Kidney epithelial cell (primary cell): Measurements from ENCODE around the gene TMEM119. TPM values are rescaled to one million over a fixed set of nuclear protein-coding genes. Genes with fewer than 3 reads are reported as not detected.

Experiments
- DNase-seq: peaks from one replicate; pipeline ENCODE4 v3.0.0-alpha.2; 2010; ENCODE audit warnings: low read depth
- H3K27me3 ChIP-seq: 2 replicates; pipeline ENCODE4 v1.6.0; 2011; ENCODE audit warnings: low read length; ENCODE audit not compliant: control insufficient read depth, insufficient read depth
- H3K36me3 ChIP-seq: 2 replicates; pipeline ENCODE4 v1.5.1; 2011; ENCODE audit warnings: low read length; ENCODE audit not compliant: control insufficient read depth, insufficient read depth
- H3K4me3 ChIP-seq: 2 replicates; pipeline ENCODE4 v1.5.1; 2011; ENCODE audit warnings: low read depth, mild to moderate bottlenecking, control low read depth, low read length
- CTCF ChIP-seq: IDR thresholded peaks from 2 replicates; pipeline ENCODE4 v1.5.1; 2011; ENCODE audit warnings: mild to moderate bottlenecking, moderate library complexity, low read length, control low read depth, inconsistent platforms; ENCODE audit not compliant: insufficient read depth, poor library complexity, severe bottlenecking
- total RNA-seq: library from RNA; depleted of rRNA; stranded (reverse); fragments of >200 nt; gene quantifications from 2 replicates; pipeline ENCODE4 v1.2.3, GENCODE V29; 2015

Gene TMEM119
- total RNA-seq, 1 donor from 2014 or later, result not detected

- Histone ChIP-seq H3K4me3 (no peak overlapping the region), H3K27me3 (peaks cover 4% of the 10 kb centered on the region), H3K36me3 (no peaks in the 10 kb centered on the region)
- no peak for DNase-seq
- TF ChIP-seq CTCF, result no peak
Measured at GRCh38 chr12:108581311-108582227, 16.3 kb downstream of the TMEM119 start.

- DNase-seq, result no peak
- H3K27me3 ChIP-seq, result peaks cover 4% of the 10 kb centered on the region
- H3K4me3 ChIP-seq, result no peak overlapping the region
- TF ChIP-seq CTCF, result no peak
- H3K36me3 ChIP-seq, result no peaks in the 10 kb centered on the region
Measured at GRCh38 chr12:108580531-108580930, 17.4 kb downstream of the TMEM119 start.

- Histone ChIP-seq H3K27me3 (peaks cover 4% of the 10 kb centered on the region), H3K36me3 (no peaks in the 10 kb centered on the region), H3K4me3 (no peak overlapping the region)
- DNase-seq, result no peak
- TF ChIP-seq CTCF, result no peak
Measured at GRCh38 chr12:108578813-108579212, 19.1 kb downstream of the TMEM119 start.

GRCh38 chr12:108578264-108578663, 19.6 kb downstream of the TMEM119 start:
- Histone ChIP-seq H3K27me3 (peaks cover 4% of the 10 kb centered on the region), H3K4me3 (no peak overlapping the region), H3K36me3 (no peaks in the 10 kb centered on the region)
- no peak for DNase-seq
- TF ChIP-seq CTCF, result no peak

GRCh38 chr12:108577458-108577857, 20.4 kb downstream of the TMEM119 start:
- H3K36me3 ChIP-seq, result no peaks in the 10 kb centered on the region
- no peak overlapping the region for H3K4me3 ChIP-seq
- no peak for TF ChIP-seq CTCF
- no peak for DNase-seq
- no peaks in the 10 kb centered on the region for H3K27me3 ChIP-seq
